HG03342 (cell line): ENCODE data around the gene CAVIN4.

Experiments
- ATAC-seq: cut with Tn5 transposase; IDR thresholded peaks from one replicate; pipeline ENCODE4 v1.9.1; 2021; ENCODE audit warnings: mild to moderate bottlenecking, moderate library complexity; ENCODE audit not compliant: unreplicated experiment

The CAVIN4 gene

GRCh38 chr9:100589582-100589981 is 11.7 kb downstream of the CAVIN4 start:
- no peak for ATAC-seq

- ATAC-seq, result no peak
These were observed 12.6 kb downstream of the CAVIN4 start for GRCh38 chr9:100590481-100590880.

GRCh38 chr9:100591139-100591538 is 13.3 kb downstream of the CAVIN4 start:
- no peak for ATAC-seq

GRCh38 chr9:100591639-100592412 is 13.9 kb downstream of the CAVIN4 start:
- no peak for ATAC-seq

GRCh38 chr9:100595391-100596199 is 17.7 kb downstream of the CAVIN4 start:
- peak; percentile 41 for ATAC-seq

GRCh38 chr9:100597236-100597635 is 19.4 kb downstream of the CAVIN4 start:
- no peak for ATAC-seq

- peak; percentile 71 for ATAC-seq
These were observed 20.8 kb downstream of the CAVIN4 start for GRCh38 chr9:100598641-100599145.

- no peak for ATAC-seq
These were observed 22.7 kb downstream of the CAVIN4 start for GRCh38 chr9:100600521-100601079.

GRCh38 chr9:100601216-100601615 is 23.3 kb downstream of the CAVIN4 start:
- peak; percentile 63 for ATAC-seq

- no peak for ATAC-seq
These were observed 24.5 kb downstream of the CAVIN4 start for GRCh38 chr9:100602342-100602801.

GRCh38 chr9:100605405-100605804 is 27.5 kb downstream of the CAVIN4 start:
- ATAC-seq, result no peak

- no peak for ATAC-seq
These were observed 41.3 kb downstream of the CAVIN4 start for GRCh38 chr9:100619194-100619593.

GRCh38 chr9:100619665-100620064 is 41.8 kb downstream of the CAVIN4 start:
- no peak for ATAC-seq

GRCh38 chr9:100623969-100624368 is 46.1 kb downstream of the CAVIN4 start:
- ATAC-seq, result no peak

- no peak for ATAC-seq
These were observed 49.1 kb downstream of the CAVIN4 start for GRCh38 chr9:100626949-100627348.

- ATAC-seq, result no peak
These were observed 59.9 kb downstream of the CAVIN4 start for GRCh38 chr9:100637787-100638186.
